ENCODE measurements around the gene LDLRAD4.

Gene LDLRAD4

GRCh38 chr18:13186687-13187086 lies 31.9 kb upstream of the LDLRAD4 start:
- TF ChIP-seq, protein P1, sequence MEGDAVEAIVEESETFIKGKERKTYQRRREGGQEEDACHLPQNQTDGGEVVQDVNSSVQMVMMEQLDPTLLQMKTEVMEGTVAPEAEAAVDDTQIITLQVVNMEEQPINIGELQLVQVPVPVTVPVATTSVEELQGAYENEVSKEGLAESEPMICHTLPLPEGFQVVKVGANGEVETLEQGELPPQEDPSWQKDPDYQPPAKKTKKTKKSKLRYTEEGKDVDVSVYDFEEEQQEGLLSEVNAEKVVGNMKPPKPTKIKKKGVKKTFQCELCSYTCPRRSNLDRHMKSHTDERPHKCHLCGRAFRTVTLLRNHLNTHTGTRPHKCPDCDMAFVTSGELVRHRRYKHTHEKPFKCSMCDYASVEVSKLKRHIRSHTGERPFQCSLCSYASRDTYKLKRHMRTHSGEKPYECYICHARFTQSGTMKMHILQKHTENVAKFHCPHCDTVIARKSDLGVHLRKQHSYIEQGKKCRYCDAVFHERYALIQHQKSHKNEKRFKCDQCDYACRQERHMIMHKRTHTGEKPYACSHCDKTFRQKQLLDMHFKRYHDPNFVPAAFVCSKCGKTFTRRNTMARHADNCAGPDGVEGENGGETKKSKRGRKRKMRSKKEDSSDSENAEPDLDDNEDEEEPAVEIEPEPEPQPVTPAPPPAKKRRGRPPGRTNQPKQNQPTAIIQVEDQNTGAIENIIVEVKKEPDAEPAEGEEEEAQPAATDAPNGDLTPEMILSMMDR (conservative IDR thresholded peaks at IDR 0.05; ENCODE audit: low read depth, low read length): no peak
- DNase-seq (ENCODE audit: low read depth): no peak
- no peak overlapping the region for H3K4me3 ChIP-seq (ENCODE audit: low read length)

GRCh38 chr18:13187498-13187897 lies 31.1 kb upstream of the LDLRAD4 start:
- H3K4me3 ChIP-seq (ENCODE audit: low read length): no peak overlapping the region
- DNase-seq (ENCODE audit: low read depth): no peak
- TF ChIP-seq, protein P1 (conservative IDR thresholded peaks at IDR 0.05; ENCODE audit: low read depth, low read length): no peak

DNA sequence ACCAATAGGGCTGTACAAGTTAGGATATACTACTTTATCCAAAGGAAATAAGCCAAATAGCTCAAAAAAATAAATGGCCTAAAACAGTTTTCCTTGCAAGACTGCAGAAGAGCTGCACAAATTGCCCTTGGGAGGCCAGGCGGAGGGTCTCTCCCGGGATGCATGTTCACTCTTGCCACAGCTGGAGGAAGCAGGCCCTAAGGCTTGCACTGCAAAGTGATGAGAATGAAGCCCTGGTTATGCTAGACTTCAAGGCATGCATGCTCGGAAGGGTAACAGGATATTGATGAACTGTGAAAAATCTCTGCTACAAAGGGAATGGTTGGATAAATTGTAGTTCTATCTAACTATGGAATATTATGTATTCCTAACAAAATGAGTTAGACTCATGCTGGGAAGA lies 27.5 kb upstream of the LDLRAD4 start:
- TF ChIP-seq, protein P1 (conservative IDR thresholded peaks at IDR 0.05; ENCODE audit: low read depth, low read length): no peak
- no peak overlapping the region for H3K4me3 ChIP-seq (ENCODE audit: low read length)

GRCh38 chr18:13191779-13192178 lies 26.8 kb upstream of the LDLRAD4 start:
- peak; percentile 83 for DNase-seq (ENCODE audit: low read depth)
- no peak overlapping the region for H3K4me3 ChIP-seq (ENCODE audit: low read length)
- TF ChIP-seq, protein P1 (conservative IDR thresholded peaks at IDR 0.05; ENCODE audit: low read depth, low read length): no peak

More for the DNA sequence above, 27.5 kb upstream of the LDLRAD4 start:
- DNase-seq (ENCODE audit: low read depth): no peak

GRCh38 chr18:13192970-13193369 lies 25.6 kb upstream of the LDLRAD4 start:
- no peak overlapping the region for H3K4me3 ChIP-seq (ENCODE audit: low read length)
- TF ChIP-seq, protein P1 (conservative IDR thresholded peaks at IDR 0.05; ENCODE audit: low read depth, low read length): no peak

GRCh38 chr18:13194239-13194638 lies 24.3 kb upstream of the LDLRAD4 start:
- no peak overlapping the region for H3K4me3 ChIP-seq (ENCODE audit: low read length)
- no peak for DNase-seq (ENCODE audit: low read depth)
- TF ChIP-seq, protein P1 (conservative IDR thresholded peaks at IDR 0.05; ENCODE audit: low read depth, low read length): no peak

More at GRCh38 chr18:13192970-13193369, 25.6 kb upstream of the LDLRAD4 start:
- DNase-seq (ENCODE audit: low read depth): no peak

- TF ChIP-seq, protein P1 (conservative IDR thresholded peaks at IDR 0.05; ENCODE audit: low read depth, low read length): no peak
- DNase-seq (ENCODE audit: low read depth): no peak
- H3K4me3 ChIP-seq (ENCODE audit: low read length): no peak overlapping the region
Measured at GRCh38 chr18:13198701-13199100, 19.9 kb upstream of the LDLRAD4 start.

All from retinal pigment epithelial cell (primary cell).